Measurements from ENCODE around the gene ABCG1.
A peak's percentile ranks its signal among the peaks of the same experiment; 100 is the strongest.

The ABCG1 gene

DNA sequence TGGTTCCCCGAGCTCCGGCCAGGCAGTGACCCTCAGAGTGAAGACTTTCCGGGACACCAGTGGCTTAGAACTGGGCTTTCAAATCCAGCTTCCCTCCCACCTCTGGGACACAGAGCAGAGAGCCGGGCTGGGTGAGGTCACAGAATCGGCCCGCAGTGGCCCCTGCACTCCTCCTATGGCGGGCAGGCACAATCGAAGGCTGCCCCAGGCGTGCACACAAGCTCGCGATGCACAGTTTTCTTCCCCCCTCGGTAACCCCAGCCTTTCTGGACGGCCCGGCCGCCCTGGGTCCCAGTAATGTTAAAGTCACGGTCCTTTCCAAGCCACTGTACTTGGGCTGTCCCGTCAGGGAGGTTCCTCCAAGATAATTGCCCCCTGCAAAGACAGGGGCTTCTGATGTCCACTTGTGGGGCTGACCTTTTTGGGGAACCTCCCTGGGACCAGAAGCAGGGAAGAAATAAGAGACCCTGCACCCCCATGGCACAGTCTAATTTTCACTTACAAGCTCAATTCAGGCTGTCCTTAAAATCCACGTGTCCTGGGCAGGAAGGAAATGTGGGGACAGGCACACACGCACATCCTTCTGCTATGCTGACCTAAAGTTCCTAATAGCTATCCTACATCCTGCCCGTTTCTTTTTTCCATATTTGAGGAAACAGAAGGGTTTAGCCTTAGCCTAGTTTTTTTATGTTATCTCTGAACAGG is 82.6 kb downstream of the ABCG1 start:
- no peaks in the 10 kb centered on the region for H3K27me3 ChIP-seq (ENCODE audit: control insufficient read depth, insufficient read depth, low read length)
- no peak overlapping the region for H3K9ac ChIP-seq
- H3K27ac ChIP-seq: peak overlapping the region; percentile 72
- no peaks in the 10 kb centered on the region for H3K36me3 ChIP-seq (ENCODE audit: control insufficient read depth, insufficient read depth, low read length)
- no peaks in the 10 kb centered on the region for H3K4me1 ChIP-seq
- TF ChIP-seq, protein P1, sequence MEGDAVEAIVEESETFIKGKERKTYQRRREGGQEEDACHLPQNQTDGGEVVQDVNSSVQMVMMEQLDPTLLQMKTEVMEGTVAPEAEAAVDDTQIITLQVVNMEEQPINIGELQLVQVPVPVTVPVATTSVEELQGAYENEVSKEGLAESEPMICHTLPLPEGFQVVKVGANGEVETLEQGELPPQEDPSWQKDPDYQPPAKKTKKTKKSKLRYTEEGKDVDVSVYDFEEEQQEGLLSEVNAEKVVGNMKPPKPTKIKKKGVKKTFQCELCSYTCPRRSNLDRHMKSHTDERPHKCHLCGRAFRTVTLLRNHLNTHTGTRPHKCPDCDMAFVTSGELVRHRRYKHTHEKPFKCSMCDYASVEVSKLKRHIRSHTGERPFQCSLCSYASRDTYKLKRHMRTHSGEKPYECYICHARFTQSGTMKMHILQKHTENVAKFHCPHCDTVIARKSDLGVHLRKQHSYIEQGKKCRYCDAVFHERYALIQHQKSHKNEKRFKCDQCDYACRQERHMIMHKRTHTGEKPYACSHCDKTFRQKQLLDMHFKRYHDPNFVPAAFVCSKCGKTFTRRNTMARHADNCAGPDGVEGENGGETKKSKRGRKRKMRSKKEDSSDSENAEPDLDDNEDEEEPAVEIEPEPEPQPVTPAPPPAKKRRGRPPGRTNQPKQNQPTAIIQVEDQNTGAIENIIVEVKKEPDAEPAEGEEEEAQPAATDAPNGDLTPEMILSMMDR (IDR thresholded peaks at IDR 0.05): no peak
- no peaks in the 10 kb centered on the region for H3K79me2 ChIP-seq
- H2AFZ ChIP-seq: no peak overlapping the region
- no peaks in the 10 kb centered on the region for H3K9me3 ChIP-seq (ENCODE audit: control insufficient read depth, low read length)
- H3K4me3 ChIP-seq (ENCODE audit: low read depth, low read length): no peak overlapping the region
- no peak overlapping the region for H3K4me2 ChIP-seq (ENCODE audit: low read length)

DNA sequence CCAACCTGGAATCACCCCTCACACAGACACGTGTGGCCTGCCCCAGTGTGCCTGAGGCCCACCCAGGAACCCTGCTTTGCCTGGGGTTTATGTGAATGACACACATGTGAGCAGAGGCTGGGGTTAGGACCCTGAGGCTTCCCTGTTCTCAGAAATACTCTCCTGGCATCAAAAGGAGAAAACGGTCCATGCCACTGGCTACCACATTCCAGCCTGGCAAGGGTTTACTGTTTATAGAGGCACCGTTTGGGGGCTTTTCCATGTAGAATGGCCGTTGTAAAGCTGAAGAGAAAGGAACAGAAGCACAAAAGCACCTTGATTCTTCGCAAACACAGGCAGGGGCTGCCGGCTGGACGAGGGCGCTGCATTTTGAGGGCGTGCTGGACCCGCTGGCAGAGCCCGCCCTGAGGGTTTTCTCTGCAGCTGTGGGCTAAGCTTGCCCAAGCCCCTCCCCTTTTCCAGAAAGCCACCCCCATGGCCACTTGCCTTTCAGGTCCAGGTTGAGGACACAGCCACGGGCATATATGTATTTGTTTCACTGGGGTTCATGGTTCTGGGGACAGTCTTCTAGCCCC is 83.2 kb downstream of the ABCG1 start:
- Histone ChIP-seq H3K27ac (peak overlapping the region; percentile 72), H3K9me3 (ENCODE audit: control insufficient read depth, low read length) (no peaks in the 10 kb centered on the region), H3K4me1 (no peaks in the 10 kb centered on the region), H3K4me2 (ENCODE audit: low read length) (no peak overlapping the region), H3K4me3 (ENCODE audit: low read depth, low read length) (no peak overlapping the region), H2AFZ (no peak overlapping the region), H3K27me3 (ENCODE audit: control insufficient read depth, insufficient read depth, low read length) (no peaks in the 10 kb centered on the region), H3K79me2 (no peaks in the 10 kb centered on the region), H3K9ac (no peak overlapping the region), H3K36me3 (ENCODE audit: control insufficient read depth, insufficient read depth, low read length) (no peaks in the 10 kb centered on the region)
- TF ChIP-seq, protein P1 (IDR thresholded peaks at IDR 0.05): no peak

DNA sequence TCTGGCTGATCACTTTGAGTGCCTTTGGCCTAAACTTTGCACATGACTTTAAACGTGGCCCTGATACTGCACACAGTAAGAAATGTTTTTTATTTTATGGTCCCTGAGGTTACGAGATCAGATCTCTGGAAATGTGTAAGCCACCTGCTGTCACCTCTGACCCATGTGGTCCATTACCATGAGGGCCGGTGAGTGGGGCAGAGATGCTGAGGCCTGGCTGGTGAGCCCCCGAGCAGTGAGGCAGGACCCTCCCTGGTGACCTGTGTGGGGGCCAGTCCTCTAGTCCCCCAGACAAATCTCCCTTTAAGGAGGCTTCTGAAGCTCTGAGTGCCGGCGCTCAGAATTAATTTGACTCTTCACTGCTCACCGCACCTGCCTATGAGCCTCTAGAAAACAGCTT is 83.9 kb downstream of the ABCG1 start:
- no peaks in the 10 kb centered on the region for H3K4me1 ChIP-seq
- H3K4me3 ChIP-seq (ENCODE audit: low read depth, low read length): no peak overlapping the region
- H3K36me3 ChIP-seq (ENCODE audit: control insufficient read depth, insufficient read depth, low read length): no peaks in the 10 kb centered on the region
- TF ChIP-seq, protein P1 (IDR thresholded peaks at IDR 0.05): no peak
- H3K27me3 ChIP-seq (ENCODE audit: control insufficient read depth, insufficient read depth, low read length): no peaks in the 10 kb centered on the region
- H3K9ac ChIP-seq: no peak overlapping the region
- H3K27ac ChIP-seq: peak overlapping the region; percentile 72
- H3K79me2 ChIP-seq: no peaks in the 10 kb centered on the region
- H3K4me2 ChIP-seq (ENCODE audit: low read length): no peak overlapping the region
- H3K9me3 ChIP-seq (ENCODE audit: control insufficient read depth, low read length): no peaks in the 10 kb centered on the region
- no peak overlapping the region for H2AFZ ChIP-seq

DNA sequence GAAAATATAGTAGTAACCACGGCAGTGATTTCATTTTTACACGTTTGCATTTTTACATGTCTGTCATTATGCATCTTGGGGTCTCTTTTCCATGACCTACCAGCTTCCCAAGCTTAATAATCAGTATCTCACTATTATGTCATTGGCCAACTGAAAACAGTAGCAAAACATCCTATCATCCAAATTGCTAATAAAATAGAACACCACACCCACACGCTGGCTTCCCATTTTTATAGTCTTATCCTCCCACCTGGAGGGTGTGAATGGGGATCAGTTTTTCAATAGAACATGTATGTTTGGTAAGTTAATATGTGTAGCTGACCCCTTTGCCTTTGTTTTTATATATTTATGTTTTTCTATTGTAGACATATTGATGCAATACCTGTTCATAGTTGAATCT is 84.5 kb downstream of the ABCG1 start:
- H3K4me2 ChIP-seq (ENCODE audit: low read length): no peak overlapping the region
- H3K27ac ChIP-seq: no peak overlapping the region
- H2AFZ ChIP-seq: no peak overlapping the region
- no peak overlapping the region for H3K4me3 ChIP-seq (ENCODE audit: low read depth, low read length)
- H3K4me1 ChIP-seq: no peaks in the 10 kb centered on the region
- H3K36me3 ChIP-seq (ENCODE audit: control insufficient read depth, insufficient read depth, low read length): no peaks in the 10 kb centered on the region
- TF ChIP-seq, protein P1 (IDR thresholded peaks at IDR 0.05): no peak
- no peak overlapping the region for H3K9ac ChIP-seq
- H3K79me2 ChIP-seq: no peaks in the 10 kb centered on the region
- no peaks in the 10 kb centered on the region for H3K27me3 ChIP-seq (ENCODE audit: control insufficient read depth, insufficient read depth, low read length)
- no peaks in the 10 kb centered on the region for H3K9me3 ChIP-seq (ENCODE audit: control insufficient read depth, low read length)

Data from parathyroid adenoma (tissue), 2 donors.